UCSD-AML1 (cell line): ENCODE results near the gene RANBP3L.
"Not testable (repeated sequence)": the region's sequence is repeated elsewhere in the genome, so short reads cannot be mapped to it uniquely, and the experiment has no call there.

Experiments
- DNase-seq: peaks from one replicate; lab custom pipeline; 2025; ENCODE audit not compliant: unreplicated experiment; lab: John Stamatoyannopoulos, UW

The RANBP3L gene, protein sequence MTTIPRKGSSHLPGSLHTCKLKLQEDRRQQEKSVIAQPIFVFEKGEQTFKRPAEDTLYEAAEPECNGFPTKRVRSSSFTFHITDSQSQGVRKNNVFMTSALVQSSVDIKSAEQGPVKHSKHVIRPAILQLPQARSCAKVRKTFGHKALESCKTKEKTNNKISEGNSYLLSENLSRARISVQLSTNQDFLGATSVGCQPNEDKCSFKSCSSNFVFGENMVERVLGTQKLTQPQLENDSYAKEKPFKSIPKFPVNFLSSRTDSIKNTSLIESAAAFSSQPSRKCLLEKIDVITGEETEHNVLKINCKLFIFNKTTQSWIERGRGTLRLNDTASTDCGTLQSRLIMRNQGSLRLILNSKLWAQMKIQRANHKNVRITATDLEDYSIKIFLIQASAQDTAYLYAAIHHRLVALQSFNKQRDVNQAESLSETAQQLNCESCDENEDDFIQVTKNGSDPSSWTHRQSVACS

DNA sequence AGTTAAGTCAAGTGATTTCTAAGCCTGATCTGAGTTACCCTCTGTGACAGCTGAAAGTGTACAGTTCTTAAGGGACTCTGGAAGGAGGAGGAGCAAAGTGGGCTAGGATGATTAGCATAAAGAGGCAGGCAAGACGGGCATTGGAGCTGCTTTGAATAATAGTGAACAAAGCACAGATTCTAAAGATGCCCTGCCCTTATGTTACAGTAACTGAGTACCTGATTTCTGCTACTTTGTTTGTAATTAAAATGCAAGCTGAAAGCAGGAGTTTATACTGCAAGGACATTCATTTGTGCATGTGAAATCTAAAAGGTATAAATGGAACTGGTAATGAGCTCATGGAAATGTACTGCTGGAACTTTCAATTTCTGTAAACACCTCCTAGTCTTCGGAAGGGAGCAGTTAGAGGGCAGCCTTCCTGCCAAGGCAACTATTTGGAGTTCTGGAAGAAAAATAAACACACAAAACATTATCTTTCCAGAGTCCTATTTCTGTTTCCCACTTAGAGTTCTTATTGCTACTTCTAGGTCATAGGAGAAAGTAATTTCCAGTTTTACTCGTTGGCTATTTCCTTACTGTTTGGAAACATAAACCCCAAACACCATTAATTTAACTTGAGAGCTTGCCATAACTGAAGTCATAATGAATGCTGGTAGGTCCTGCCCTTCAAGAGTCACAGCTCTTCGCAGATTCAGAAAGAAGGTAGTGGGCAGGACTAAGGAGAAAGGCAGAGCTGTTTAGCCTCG, at the start of gene RANBP3L:
Gene RANBP3L (minus strand): TSS at position 45 of the 746 bp plus-strand sequence. CDS start 486 bp downstream, outside the sequence.
- no peak for DNase-seq

GRCh38 chr5:36346896-36347690, 45.4 kb upstream of the RANBP3L start:
- DNase-seq = no peak

- no peak for DNase-seq
Observed at GRCh38 chr5:36344899-36345298, 43.2 kb upstream of the RANBP3L start.

DNA sequence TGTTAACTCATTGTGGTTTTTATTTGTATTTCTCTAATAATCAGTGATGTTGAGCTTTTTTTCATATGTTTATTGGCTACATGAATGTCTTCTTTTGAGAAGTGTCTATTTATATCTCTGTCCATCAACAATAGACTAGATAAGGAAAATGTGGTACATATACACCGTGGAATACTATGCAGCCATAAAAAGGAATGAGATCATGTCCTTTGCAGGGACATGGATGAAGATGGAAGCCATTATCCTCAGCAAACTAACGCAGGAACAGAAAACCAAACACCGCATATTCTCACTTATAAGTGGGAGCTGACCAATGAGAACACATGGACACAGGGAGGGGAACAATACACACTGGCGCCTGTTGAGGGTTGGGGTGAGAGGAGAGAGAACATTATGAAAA, 40.0 kb upstream of the RANBP3L start:
- not testable (repeated sequence) for DNase-seq

- no peak for DNase-seq
Observed at GRCh38 chr5:36337597-36337996, 35.9 kb upstream of the RANBP3L start.

DNA sequence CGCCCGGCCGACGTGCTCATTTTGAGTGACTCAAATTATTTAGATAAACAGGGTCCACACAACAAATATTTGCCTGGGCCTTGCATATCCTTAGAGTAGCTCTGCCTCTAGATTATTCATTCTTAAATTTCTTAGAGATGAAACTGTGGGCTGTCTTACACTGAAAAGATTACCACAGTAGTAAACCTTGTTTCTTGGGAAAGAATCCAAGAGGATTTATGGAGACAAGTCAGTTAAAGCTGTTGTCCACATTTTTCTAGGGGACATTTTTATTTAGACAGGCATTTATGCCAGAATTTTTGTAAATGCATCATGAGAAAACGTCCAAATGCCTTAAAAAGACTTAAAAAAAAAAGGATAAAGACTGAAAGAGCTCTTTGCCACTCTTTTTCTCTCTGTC, 32.6 kb upstream of the RANBP3L start:
- no peak for DNase-seq

DNA sequence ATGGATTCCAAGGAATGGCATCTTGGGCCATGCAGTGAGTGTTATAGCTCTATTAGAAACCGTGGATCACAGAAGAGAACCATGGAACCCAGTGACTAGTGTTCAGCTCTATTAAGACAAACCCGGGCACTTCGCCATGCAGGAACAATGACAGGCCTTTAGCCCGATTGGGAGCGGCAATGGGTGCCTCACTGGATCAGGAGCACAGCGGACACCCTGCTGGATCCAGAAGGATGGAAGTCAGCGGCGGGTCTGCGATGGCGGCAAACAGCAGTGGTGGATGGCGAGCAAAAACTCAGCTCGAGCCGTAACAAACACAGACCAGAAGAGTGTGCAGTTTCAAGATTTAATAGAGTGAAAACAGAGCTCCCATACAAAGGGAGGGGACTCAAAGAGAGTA, 31.0 kb upstream of the RANBP3L start:
- DNase-seq = not testable (repeated sequence)

DNA sequence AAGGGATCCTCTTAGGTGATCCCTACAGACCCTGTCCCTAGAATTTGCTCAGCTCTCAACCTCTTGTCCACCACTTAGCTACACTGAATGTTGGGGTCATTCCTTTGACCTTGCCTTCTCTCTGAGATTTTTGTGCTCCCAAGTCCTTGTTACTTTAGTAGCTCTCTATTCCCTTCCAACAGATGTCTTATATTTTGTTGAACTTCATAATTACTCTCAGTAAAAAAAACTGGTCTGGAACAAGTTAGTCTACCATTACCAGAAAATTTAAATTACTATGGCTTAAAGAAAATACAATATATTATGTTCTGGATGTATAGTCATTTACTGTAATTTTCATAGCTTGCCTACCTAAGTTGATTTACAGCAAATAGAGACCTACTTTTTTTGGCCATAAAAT, 23.5 kb upstream of the RANBP3L start:
- no peak for DNase-seq

- DNase-seq = no peak
Observed at GRCh38 chr5:36323926-36324781, 22.5 kb upstream of the RANBP3L start.

- no peak for DNase-seq
Observed at GRCh38 chr5:36312953-36313672, 11.4 kb upstream of the RANBP3L start.

- DNase-seq = no peak
Observed at GRCh38 chr5:36311956-36312355, 10.3 kb upstream of the RANBP3L start.

DNA sequence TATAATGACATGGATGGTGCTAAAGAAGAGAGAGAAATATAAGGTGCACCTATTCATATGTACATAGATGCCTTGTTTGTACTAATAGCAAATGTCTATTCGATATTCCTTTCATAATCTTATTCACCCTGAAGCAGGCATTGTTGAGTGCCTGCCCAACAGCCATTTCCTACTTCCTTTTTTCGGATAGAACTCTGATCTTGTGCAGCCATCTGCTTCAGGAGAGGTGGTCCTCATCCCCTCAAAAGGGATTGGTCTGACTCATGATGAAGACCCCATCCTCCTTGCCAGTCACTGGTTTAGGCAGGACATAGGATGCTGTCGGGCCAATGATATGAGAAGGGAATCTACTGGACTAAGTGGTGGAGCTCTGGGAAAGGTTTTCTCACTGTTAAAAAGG, 8.4 kb upstream of the RANBP3L start:
- no peak for DNase-seq

DNA sequence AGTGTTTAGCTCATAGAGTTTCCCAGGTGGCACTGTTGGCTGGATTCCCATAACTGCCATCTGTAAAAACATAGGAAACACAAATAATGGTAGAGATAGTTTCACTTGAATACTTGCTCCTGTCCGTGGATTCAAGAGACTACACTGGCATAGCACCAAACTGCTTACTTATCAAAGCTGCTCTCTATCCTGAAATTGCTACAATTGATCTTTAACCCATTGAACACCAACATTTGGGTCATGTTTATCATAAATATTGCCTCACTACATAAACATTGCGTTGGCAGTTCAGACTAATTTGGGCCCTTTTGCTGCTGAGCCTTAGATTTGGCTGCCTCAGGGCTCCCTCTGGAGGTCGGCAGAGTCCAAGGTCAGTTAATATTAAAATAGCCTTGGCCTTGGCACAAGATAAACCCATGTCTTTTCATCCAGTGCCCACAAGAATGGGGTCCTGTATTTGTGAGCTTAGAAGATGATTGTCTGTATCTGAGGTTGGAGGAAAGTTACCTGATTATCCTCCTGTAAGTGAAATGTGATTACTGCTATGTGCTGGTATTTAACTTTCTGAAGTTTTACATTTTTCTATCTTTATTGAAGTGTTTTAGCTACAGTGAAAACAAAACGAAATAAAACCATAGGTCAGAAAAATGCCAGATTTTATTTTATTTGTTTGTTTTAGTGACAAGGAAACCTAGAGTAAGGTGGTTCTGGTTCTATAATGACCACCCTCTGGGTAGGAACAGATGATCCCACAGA, 4.0 kb upstream of the RANBP3L start:
- peak; percentile 27 for DNase-seq

DNA sequence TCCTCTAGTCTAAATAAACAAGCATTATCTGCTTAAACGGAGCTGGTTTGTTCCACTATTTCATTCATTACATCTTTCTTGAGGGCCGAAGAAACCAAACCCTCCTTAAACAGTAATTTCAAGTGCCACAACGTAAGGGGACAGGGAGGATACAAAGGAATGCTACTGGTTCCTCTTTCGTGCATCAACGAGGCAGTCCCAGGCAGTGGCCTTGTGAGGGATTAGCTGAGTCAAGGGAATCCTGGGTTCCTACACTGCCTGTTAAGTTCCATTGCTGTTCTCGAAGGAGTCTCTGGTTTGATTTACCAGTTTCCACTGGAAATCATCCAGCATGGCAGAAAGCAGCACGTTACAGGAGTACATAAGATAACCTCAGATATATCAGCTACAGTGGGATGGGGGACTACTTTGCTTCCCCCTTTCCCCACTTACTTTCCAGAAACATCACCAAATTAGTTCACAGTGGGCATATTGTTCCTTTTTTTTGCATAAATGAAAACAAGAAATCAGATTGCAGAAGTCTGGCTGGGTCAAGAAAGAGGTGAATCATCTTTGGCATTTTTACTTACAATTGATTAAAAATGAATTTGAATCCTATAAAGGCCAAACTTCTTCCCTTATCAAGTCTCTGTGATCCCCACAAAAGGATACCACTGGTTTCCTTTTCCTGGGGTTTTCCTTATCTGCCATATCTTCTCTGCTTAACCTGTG, 2.5 kb upstream of the RANBP3L start:
- peak; percentile 9 for DNase-seq

DNA sequence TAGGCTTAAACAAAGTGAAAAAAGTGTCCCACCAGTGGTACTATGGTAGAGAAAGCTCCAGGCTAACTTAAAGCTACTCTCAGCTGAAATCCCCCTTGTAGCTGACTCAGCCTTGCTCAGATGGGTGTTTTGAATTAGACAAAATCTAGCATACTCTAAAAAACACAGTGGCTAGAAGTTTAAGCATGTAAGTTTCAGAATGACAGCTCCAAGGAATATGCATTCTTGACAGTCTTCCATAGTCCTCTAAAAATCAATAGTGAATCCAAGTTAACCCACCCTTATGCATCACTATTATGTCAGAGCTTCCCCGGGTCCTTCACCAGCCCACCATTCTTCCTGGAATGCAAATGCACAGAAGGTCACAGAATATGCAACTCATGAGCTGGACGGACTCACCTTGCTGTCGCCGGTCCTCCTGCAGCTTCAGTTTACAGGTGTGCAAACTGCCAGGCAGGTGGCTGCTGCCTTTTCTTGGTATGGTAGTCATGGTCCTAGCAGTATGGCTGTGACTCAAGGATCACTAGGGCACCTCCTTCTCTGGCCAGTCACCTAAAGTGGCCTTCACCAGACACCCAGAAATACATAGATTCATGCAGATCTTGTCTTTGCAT, 668 bp downstream of the RANBP3L start:
- no peak for DNase-seq

DNA sequence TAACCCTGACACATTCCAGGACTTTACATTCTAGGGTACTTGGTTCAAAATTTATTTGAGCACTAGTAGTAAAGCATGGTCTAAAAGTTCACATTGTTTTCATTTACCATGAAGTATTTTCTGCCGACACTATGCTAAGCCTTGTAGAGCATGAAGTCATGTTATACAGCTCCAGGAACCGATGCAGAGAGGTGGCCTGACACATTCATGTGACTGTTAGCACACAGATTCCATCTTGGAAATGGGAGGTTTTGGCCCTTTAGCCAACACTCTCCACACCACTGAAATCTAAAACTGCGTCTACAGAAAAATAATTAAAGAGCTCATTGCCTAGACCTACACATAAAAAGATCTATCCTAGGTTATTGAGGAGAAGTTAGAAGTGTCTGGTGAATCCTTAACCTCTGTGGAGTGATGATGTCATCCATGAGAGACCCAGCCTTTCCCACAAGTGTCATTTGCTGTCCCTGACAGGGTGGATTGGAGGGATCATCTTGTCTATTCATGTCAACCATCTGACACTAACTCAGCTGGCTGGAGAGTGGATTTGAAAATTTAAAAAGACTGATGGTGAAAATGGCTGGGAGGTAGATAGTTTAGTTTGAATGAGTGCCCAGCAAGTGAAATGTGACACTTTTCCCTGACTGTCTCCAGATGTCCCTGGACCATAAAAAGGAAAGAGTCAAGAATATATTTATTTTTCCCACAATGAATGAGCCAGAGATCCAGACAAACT, 1.3 kb downstream of the RANBP3L start:
- no peak for DNase-seq

- DNase-seq = no peak
Observed at GRCh38 chr5:36298552-36298951, 3.1 kb downstream of the RANBP3L start.
